HepG2 (cell line): Measurements from ENCODE around the gene SPATA33. TPM values are rescaled to one million over a fixed set of nuclear protein-coding genes. Genes with fewer than 3 reads are reported as not detected.
A peak's percentile ranks its signal among the peaks of the same experiment; 100 is the strongest.
"Not testable (repeated sequence)": the region's sequence is repeated elsewhere in the genome, so short reads cannot be mapped to it uniquely, and the experiment has no call there.

Source experiments
- ATAC-seq: fragments of 200-7000 bp; cut with Tn5 transposase; 3 replicates; pipeline ENCODE4 v1.9.1; 2020; ENCODE audit warnings: mild to moderate bottlenecking, moderate library complexity
- BruUV-seq: library from RNA; stranded (reverse); fragments of 400-500 nt; replicated peaks from 2 replicates; lab custom pipeline; 2021; lab: Mats Ljungman, UMichigan
- CTCF ChIA-PET: fragments of 300-600 bp; formaldehyde crosslinking; extraction: SDS; loops from one replicate; lab custom pipeline; 2021; ENCODE audit warnings: low total read pairs, inconsistent platforms, low intra/inter-chr PET ratio; lab: Yijun Ruan, JAX
- POLR2A ChIA-PET: fragments of 350-600 bp; sonication (Branson Sonifier 250); formaldehyde crosslinking; loops from one replicate; lab custom pipeline; 2020; ENCODE audit warnings: antibody characterized with exemption, inconsistent platforms; lab: Yijun Ruan, JAX
- DNase-seq: peaks from one replicate; pipeline ENCODE4 v3.0.0-alpha.2; 2015; ENCODE audit warnings: low spot score
- FAIRE-seq: peaks from 3 replicates; lab custom pipeline; 2011; peaks lifted over from hg19 to GRCh38; lab: Jason Lieb, UNC
- H2AFZ ChIP-seq: one replicate; pipeline ENCODE4 v1.6.1; 2011; ENCODE audit warnings: low read length, inconsistent platforms
- H3K27ac ChIP-seq: fragments of 300-600 bp; 3 replicates; pipeline ENCODE4 v1.8.0; 2011; ENCODE audit warnings: mixed run types, mild to moderate bottlenecking, mixed read lengths, low read length, inconsistent platforms; ENCODE audit not compliant: insufficient read depth; ENCODE audit errors: extremely low read length
- H3K27me3 ChIP-seq, 2 experiments: fragments of 200-600 bp in 1 of 2; 2 replicates in 1 of 2; 3 replicates in 1 of 2; pipeline versions ENCODE4 v1.6.0 to v1.8.0; 2011; ENCODE audit warnings: low read length in 2 of 2, mild to moderate bottlenecking in 2 of 2, moderate library complexity in 2 of 2, inconsistent platforms in 1 of 2; ENCODE audit not compliant: insufficient read depth in 2 of 2, control insufficient read depth in 1 of 2
- H3K36me3 ChIP-seq, 2 experiments: fragments of 200-600 bp in 1 of 2; replicated peaks in 1 of 2; 2 replicates in 1 of 2; 3 replicates in 1 of 2; pipeline versions ENCODE4 v1.5.1 to v1.8.0; 2011; ENCODE audit warnings: low read length in 2 of 2, inconsistent platforms in 1 of 2; ENCODE audit not compliant: insufficient read depth in 2 of 2, control insufficient read depth in 1 of 2
- H3K4me1 ChIP-seq: 2 replicates; pipeline ENCODE4 v1.5.1; 2012; ENCODE audit warnings: low read length, inconsistent platforms; ENCODE audit not compliant: insufficient read depth
- H3K4me2 ChIP-seq: 2 replicates; pipeline ENCODE4 v1.6.0; 2011; ENCODE audit warnings: low read depth, low read length, inconsistent platforms
- H3K4me3 ChIP-seq, 3 experiments: fragments of 200-600 bp in 1 of 3; sonication (generic), shearing (Covaris generic) in 1 of 3; replicated peaks in 1 of 3; 2 replicates each; pipeline ENCODE4 v1.5.1; 2011 to 2016; ENCODE audit warnings: low read length in 3 of 3, inconsistent platforms in 2 of 3, low read depth in 2 of 3, mild to moderate bottlenecking in 2 of 3, control low read depth in 1 of 3, mixed read lengths in 1 of 3; ENCODE audit not compliant: insufficient read depth in 1 of 3
- H3K79me2 ChIP-seq: one replicate; pipeline ENCODE4 v1.6.1; 2011; ENCODE audit warnings: low read length, inconsistent platforms; ENCODE audit not compliant: insufficient read depth
- H3K9ac ChIP-seq: 2 replicates; pipeline ENCODE4 v1.6.0; 2011; ENCODE audit warnings: mild to moderate bottlenecking, low read depth, low read length, inconsistent platforms; ENCODE audit not compliant: insufficient read depth
- H3K9me3 ChIP-seq: 2 replicates; pipeline ENCODE4 v1.5.1; 2012; ENCODE audit warnings: mild to moderate bottlenecking, low read length
- H4K20me1 ChIP-seq: 2 replicates; pipeline ENCODE4 v1.6.0; 2011; ENCODE audit warnings: inconsistent platforms, mild to moderate bottlenecking, low read length, moderate library complexity; ENCODE audit not compliant: insufficient read depth
- ARNTL ChIP-seq: sonication (generic); formaldehyde crosslinking; IDR thresholded peaks from 2 replicates; pipeline ENCODE4 v1.4.0; 2020; ENCODE audit warnings: mild to moderate bottlenecking, missing genetic modification reagents
- ASH2L ChIP-seq: fragments of 300-600, 200-600 bp; sonication (generic); IDR thresholded peaks from 2 replicates; pipeline ENCODE4 v1.7.0; 2017; ENCODE audit warnings: low read depth, mild to moderate bottlenecking, moderate library complexity, mixed read lengths, low read length; ENCODE audit not compliant: insufficient read length
- ATF1 ChIP-seq: IDR thresholded peaks from 2 replicates; pipeline ENCODE4 v1.6.1; 2016; ENCODE audit warnings: mild to moderate bottlenecking, control low read depth
- DMTF1 ChIP-seq: sonication (generic); formaldehyde crosslinking; IDR thresholded peaks from 2 replicates; pipeline ENCODE4 v1.4.0; 2020; ENCODE audit warnings: mild to moderate bottlenecking, missing genetic modification reagents
- DPF2 ChIP-seq: sonication (generic); formaldehyde crosslinking; IDR thresholded peaks from 2 replicates; pipeline ENCODE4 v1.4.0; 2020; ENCODE audit warnings: mild to moderate bottlenecking, low read depth, missing genetic modification reagents, borderline replicate concordance
- GTF3A ChIP-seq: sonication (generic); formaldehyde crosslinking; conservative IDR thresholded peaks from 2 replicates; pipeline ENCODE4 v1.4.0; 2020; ENCODE audit warnings: mild to moderate bottlenecking, missing genetic modification reagents
- HDAC1 ChIP-seq: sonication (generic); formaldehyde crosslinking; IDR thresholded peaks from 2 replicates; pipeline ENCODE4 v1.5.1; 2020; ENCODE audit warnings: mild to moderate bottlenecking, missing genetic modification reagents
- KDM3A ChIP-seq: IDR thresholded peaks from 2 replicates; pipeline ENCODE4 v1.6.1; 2018; ENCODE audit warnings: low read depth, missing compliant biosample characterization
- SRSF1 ChIP-seq: fragments of 200-400 bp; formaldehyde crosslinking; optimal IDR thresholded peaks from 2 replicates; pipeline ENCODE3; 2017; ENCODE audit warnings: mild to moderate bottlenecking, low read depth, low read length, moderate library complexity
- ZNF276 ChIP-seq: sonication (generic); formaldehyde crosslinking; IDR thresholded peaks from 2 replicates; pipeline ENCODE4 v1.4.0; 2020; ENCODE audit warnings: mild to moderate bottlenecking, low read depth, missing genetic modification reagents
- ZNF333 ChIP-seq: sonication (generic); formaldehyde crosslinking; IDR thresholded peaks from 2 replicates; pipeline ENCODE4 v1.4.0; 2020; ENCODE audit warnings: mild to moderate bottlenecking, missing genetic modification reagents, borderline replicate concordance
- ZNF34 ChIP-seq: sonication (generic); formaldehyde crosslinking; IDR thresholded peaks from 2 replicates; pipeline ENCODE4 v1.4.0; 2020; ENCODE audit warnings: mild to moderate bottlenecking, missing genetic modification reagents, borderline replicate concordance
- ZNF556 ChIP-seq: sonication (generic); formaldehyde crosslinking; IDR thresholded peaks from 2 replicates; pipeline ENCODE4 v1.4.0; 2020; ENCODE audit warnings: mild to moderate bottlenecking, missing genetic modification reagents, borderline replicate concordance
- ZNF660 ChIP-seq: sonication (generic); formaldehyde crosslinking; IDR thresholded peaks from 2 replicates; pipeline ENCODE4 v1.5.1; 2020; ENCODE audit warnings: mild to moderate bottlenecking, low read depth, missing genetic modification reagents, borderline replicate concordance
- ZNF670 ChIP-seq: sonication (generic); formaldehyde crosslinking; IDR thresholded peaks from 2 replicates; pipeline ENCODE4 v1.8.0; 2022; ENCODE audit warnings: mild to moderate bottlenecking, missing genetic modification reagents, borderline replicate concordance
- ZNF672 ChIP-seq: sonication (generic); formaldehyde crosslinking; IDR thresholded peaks from 2 replicates; pipeline ENCODE4 v1.8.1; 2022; ENCODE audit warnings: missing genetic modification reagents
- ZNF83 ChIP-seq: sonication (generic); formaldehyde crosslinking; IDR thresholded peaks from 2 replicates; pipeline ENCODE4 v1.4.0; 2020; ENCODE audit warnings: missing genetic modification reagents, mild to moderate bottlenecking, borderline replicate concordance
- WGBS: methylation state at CpG from one replicate; pipeline ENCODE4 v1.1.6; 2017; ENCODE audit warnings: low lambda C conversion rate; 5-methylcytosine and 5-hydroxymethylcytosine counted together
- in situ Hi-C: cut with HindIII; loops from 2 replicates; pipeline ENCODE4 v1.10.0; 2017; ENCODE audit warnings: low pct_unique_long_range_greater_than_20kb; ENCODE audit not compliant: extremely low pct_ligation_motif_present
- intact Hi-C: fragments of 100-400 bp; cut with micrococcal nuclease; formaldehyde crosslinking; loops from one replicate; pipeline ENCODE4 v1.10.0; 2022; ENCODE audit not compliant: unreplicated experiment
- polyA plus RNA-seq, 8 experiments: library from polyadenylated mRNA; depleted of rRNA in 3 of 8; stranded (reverse) in 7 of 8; unstranded in 1 of 8; fragments of >200 nt; fragmentation: Illumina TruSeq in 4 of 8; extraction: Trizol in 4 of 8; gene quantifications; 2 replicates each; pipeline versions ENCODE4 v1.2.1 to v1.2.3, GENCODE V29; 2011 to 2016; ENCODE audit warnings: low read depth in 4 of 8, missing spikeins in 1 of 8, mixed read lengths in 1 of 8; ENCODE audit not compliant: insufficient read depth in 1 of 8
- total RNA-seq, 5 experiments: library from RNA; depleted of rRNA; stranded (reverse); fragments of >200 nt; fragmentation: Illumina TruSeq; extraction: Trizol; gene quantifications; 2 replicates each; pipeline ENCODE4 v1.2.3, GENCODE V29; 2016; ENCODE audit warnings: low read depth in 1 of 5

The SPATA33 gene
- total and polyA plus RNA-seq, 2 of the 13 experiments (the other 11 are each of a cell fraction or from before 2014, with no cell fraction given), result 5.7 to 11.0 TPM

- TF ChIP-seq ATF1 (CRISPR knock-in tag), result no peak
- peak; percentile 84; the same call in 1 of the 2 replicates for TF ChIP-seq KDM3A (CRISPR knock-in tag)
Measured at GRCh38 chr16:89693931-89694783, 36.5 kb downstream of the SPATA33 start (continued).

GRCh38 chr16:89694784-89695085 is 37.1 kb downstream of the SPATA33 start:
- BruUV-seq, FAIRE-seq, DNase-seq, H3K79me2 ChIP-seq, H3K27me3 ChIP-seq, H4K20me1 ChIP-seq, H2AFZ ChIP-seq, in situ Hi-C loops, CTCF ChIA-PET, H3K9me3 ChIP-seq, intact Hi-C loops: not testable (repeated sequence)
- peak overlapping the region; percentile 54 for H3K9ac ChIP-seq
- peak overlapping the region; percentile 28 to 65 (median 51) for H3K4me3 ChIP-seq
- ATAC-seq, result peak; percentile 40
- peaks cover 71% of the 10 kb centered on the region for H3K4me1 ChIP-seq
- POLR2A ChIA-PET, result interaction anchor here (0.7 to 1.8 kb wide), 6 partner anchors 9 to 224 kb away, joined by 3 to 8 read pairs (median 6); partner anchors contain the start of genes MC1R and TCF25
- H3K27ac ChIP-seq, result peak overlapping the region; percentile 58
- peaks cover 5 to 14% of the 10 kb centered on the region in 2 experiments; a peak in 2 of 5 replicates for H3K36me3 ChIP-seq
- peak overlapping the region; percentile 74 for H3K4me2 ChIP-seq
- WGBS, result 85% methylated on average over 15 of the region's 23 CpGs
- peak; percentile 21; the same call in 1 of the 2 replicates for TF ChIP-seq ZNF670
- 0 out of 2 replicates have a peak, but pooled peaks have one; percentile 18 for TF ChIP-seq ZNF660 (CRISPR knock-in tag)
- 0 out of 2 replicates have a peak, but pooled peaks have one; percentile 8 for TF ChIP-seq ZNF83 (CRISPR knock-in tag)
- TF ChIP-seq DPF2 (CRISPR knock-in tag), result peak; percentile 48
- 0 out of 2 replicates have a peak, but pooled peaks have one; percentile 25 for TF ChIP-seq GTF3A (CRISPR knock-in tag)
- peak; percentile 74; the same call in 1 of the 2 replicates for TF ChIP-seq ZNF672 (CRISPR knock-in tag)
- peak; percentile 65 for TF ChIP-seq ZNF276 (CRISPR knock-in tag)
- peak; percentile 6 for TF ChIP-seq ASH2L
- peak; percentile 8; the same call in 1 of the 2 replicates for TF ChIP-seq HDAC1 (CRISPR knock-in tag)
- peak; percentile 34; the same call in 1 of the 2 replicates for TF ChIP-seq DMTF1 (CRISPR knock-in tag)
- TF ChIP-seq ZNF34 (CRISPR knock-in tag), result 0 out of 2 replicates have a peak, but pooled peaks have one; percentile 90
- TF ChIP-seq ZNF556, result 0 out of 2 replicates have a peak, but pooled peaks have one; percentile 19
- TF ChIP-seq ARNTL (CRISPR knock-in tag), result 0 out of 2 replicates have a peak, but pooled peaks have one; percentile 5
- TF ChIP-seq ZNF333 (CRISPR knock-in tag), result 0 out of 2 replicates have a peak, but pooled peaks have one; percentile 23
- TF ChIP-seq SRSF1, result peak; percentile 52
